H1 (cell line): ENCODE results near the gene OTUD6A. TPM values are rescaled to one million over a fixed set of nuclear protein-coding genes. Genes with fewer than 3 reads are reported as not detected.

Experiments used
- CTCF ChIA-PET: fragments of 300-600 bp; sonication (Branson Sonifier 250); formaldehyde crosslinking; loops from one replicate; lab custom pipeline; 2021; ENCODE audit not compliant: partially characterized antibody; lab: Charles Lee
- POLR2A ChIA-PET: fragments of 300-600 bp; sonication (Branson Sonifier 250); formaldehyde crosslinking; loops from one replicate; lab custom pipeline; 2021; ENCODE audit warnings: inconsistent platforms; ENCODE audit not compliant: partially characterized antibody; lab: Charles Lee
- DNase-seq, 2 experiments: peaks; one replicate each; pipeline versions ENCODE4 v3.0.0 to v3.0.0-alpha.2; 2010 to 2022; ENCODE audit warnings: low spot score in 2 of 2, low read depth in 1 of 2, mixed read lengths in 1 of 2
- FAIRE-seq: peaks from 2 replicates; lab custom pipeline; 2011; peaks lifted over from hg19 to GRCh38; lab: Jason Lieb, UNC
- H2AFZ ChIP-seq: 2 replicates; pipeline ENCODE4 v1.8.1; 2012; ENCODE audit warnings: low read length, inconsistent platforms
- H2AK5ac ChIP-seq: 2 replicates; pipeline ENCODE4 v1.6.1; 2013; ENCODE audit warnings: low read depth, low read length
- H2BK120ac ChIP-seq: replicated peaks from 2 replicates; pipeline ENCODE3; 2013; ENCODE audit warnings: low read depth, low read length, inconsistent platforms
- H2BK12ac ChIP-seq: 2 replicates; pipeline ENCODE4 v1.6.1; 2013; ENCODE audit warnings: low read depth, low read length
- H2BK15ac ChIP-seq: 2 replicates; pipeline ENCODE4 v1.6.1; 2013; ENCODE audit warnings: low read length
- H2BK20ac ChIP-seq: 2 replicates; pipeline ENCODE4 v1.6.1; 2013; ENCODE audit warnings: low read length
- H2BK5ac ChIP-seq: 2 replicates; pipeline ENCODE4 v1.6.1; 2013; ENCODE audit warnings: low read depth, low read length
- H3K14ac ChIP-seq: 2 replicates; pipeline ENCODE4 v1.6.1; 2013; ENCODE audit warnings: inconsistent platforms; ENCODE audit not compliant: insufficient read length
- H3K18ac ChIP-seq: 2 replicates; pipeline ENCODE4 v1.6.1; 2013; ENCODE audit warnings: low read length; ENCODE audit errors: extremely low read depth
- H3K23ac ChIP-seq: 2 replicates; pipeline ENCODE4 v1.6.1; 2013; ENCODE audit warnings: inconsistent platforms; ENCODE audit not compliant: insufficient read length
- H3K23me2 ChIP-seq: 2 replicates; pipeline ENCODE4 v1.6.1; 2013; ENCODE audit warnings: low read depth, low read length
- H3K27ac ChIP-seq: 2 replicates; pipeline ENCODE4 v1.6.1; 2011; ENCODE audit warnings: low read depth, low read length, inconsistent platforms
- H3K27me3 ChIP-seq, 4 experiments: replicated peaks in 1 of 4; 1 replicate in 1 of 4; 2 replicates in 3 of 4; pipeline versions ENCODE4 v1.6.1 to v1.8.1; 2011 to 2013; ENCODE audit warnings: low read length in 3 of 4, mild to moderate bottlenecking in 3 of 4, inconsistent platforms in 2 of 4, mixed read lengths in 2 of 4, moderate library complexity in 1 of 4; ENCODE audit not compliant: control insufficient read depth in 3 of 4, insufficient read depth in 3 of 4; ENCODE audit errors: extremely low read depth in 1 of 4
- H3K36me3 ChIP-seq, 4 experiments: 2 replicates each; pipeline versions ENCODE4 v1.6.1 to v1.8.1; 2011 to 2013; ENCODE audit warnings: mild to moderate bottlenecking in 4 of 4, low read length in 3 of 4, moderate library complexity in 2 of 4, control low read depth in 1 of 4, inconsistent platforms in 1 of 4; ENCODE audit not compliant: insufficient read depth in 4 of 4, control insufficient read depth in 2 of 4
- H3K4ac ChIP-seq: replicated peaks from 2 replicates; pipeline ENCODE3; 2013; ENCODE audit warnings: low read length, low read depth, mixed read lengths, inconsistent platforms; ENCODE audit not compliant: insufficient read length
- H3K4me1 ChIP-seq, 4 experiments: replicated peaks in 1 of 4; 1 replicate in 1 of 4; 2 replicates in 3 of 4; pipeline versions ENCODE4 v1.6.1 to v1.8.1; 2011 to 2013; ENCODE audit warnings: low read length in 3 of 4, inconsistent platforms in 2 of 4, mixed read lengths in 1 of 4; ENCODE audit not compliant: insufficient read depth in 4 of 4, control insufficient read depth in 3 of 4
- H3K4me2 ChIP-seq, 2 experiments: 2 replicates each; pipeline versions ENCODE4 v1.6.1 to v1.8.1; 2011 to 2013; ENCODE audit warnings: low read depth in 2 of 2, low read length in 2 of 2, control low read depth in 1 of 2, inconsistent platforms in 1 of 2, mild to moderate bottlenecking in 1 of 2; ENCODE audit not compliant: insufficient read depth in 1 of 2
- H3K4me3 ChIP-seq, 4 experiments: fragments of 200-600, 300-600 bp in 1 of 4; sonication (generic), shearing (Covaris generic), sonication (Bioruptor Twin) in 1 of 4; 2 replicates each; pipeline versions ENCODE4 v1.5.1 to v1.8.1; 2011 to 2016; ENCODE audit warnings: low read length in 4 of 4, low read depth in 3 of 4, control low read depth in 2 of 4, inconsistent platforms in 2 of 4, mild to moderate bottlenecking in 2 of 4, mixed read lengths in 1 of 4, moderate library complexity in 1 of 4; ENCODE audit not compliant: insufficient read depth in 2 of 4; ENCODE audit errors: extremely low read depth in 1 of 4
- H3K56ac ChIP-seq: replicated peaks from 2 replicates; pipeline ENCODE3; 2013; ENCODE audit warnings: low read depth, mild to moderate bottlenecking, mixed read lengths, low read length, inconsistent platforms; ENCODE audit not compliant: insufficient read length
- H3K79me1 ChIP-seq: 2 replicates; pipeline ENCODE4 v1.6.1; 2013; ENCODE audit warnings: low read depth, low read length, control low read depth
- H3K79me2 ChIP-seq, 2 experiments: 2 replicates each; pipeline versions ENCODE4 v1.6.1 to v1.8.1; 2012 to 2013; ENCODE audit warnings: low read length in 2 of 2, mild to moderate bottlenecking in 2 of 2, inconsistent platforms in 1 of 2; ENCODE audit not compliant: insufficient read depth in 2 of 2, control insufficient read depth in 1 of 2
- H3K9ac ChIP-seq, 4 experiments: replicated peaks in 1 of 4; 1 replicate in 1 of 4; 2 replicates in 3 of 4; pipeline versions ENCODE4 v1.6.1 to v1.8.1; 2011 to 2013; ENCODE audit warnings: low read depth in 3 of 4, low read length in 3 of 4, control low read depth in 2 of 4, mild to moderate bottlenecking in 2 of 4, moderate library complexity in 2 of 4, inconsistent platforms in 1 of 4; ENCODE audit errors: extremely low read depth in 1 of 4
- H3K9me3 ChIP-seq, 2 experiments: 2 replicates each; pipeline versions ENCODE4 v1.6.1 to v1.8.1; 2012 to 2013; ENCODE audit warnings: mild to moderate bottlenecking in 2 of 2, moderate library complexity in 2 of 2, control low read depth in 1 of 2, inconsistent platforms in 1 of 2, low read depth in 1 of 2, low read length in 1 of 2, mixed read lengths in 1 of 2; ENCODE audit not compliant: insufficient read depth in 2 of 2
- H4K20me1 ChIP-seq, 2 experiments: replicated peaks in 1 of 2; 2 replicates each; pipeline versions ENCODE3 to v1.8.1; 2011 to 2013; ENCODE audit warnings: inconsistent platforms in 2 of 2, low read length in 2 of 2, mild to moderate bottlenecking in 1 of 2; ENCODE audit not compliant: insufficient read depth in 2 of 2, control insufficient read depth in 1 of 2
- H4K5ac ChIP-seq: 2 replicates; pipeline ENCODE4 v1.6.1; 2013; ENCODE audit warnings: low read length, low read depth, mixed read lengths, inconsistent platforms; ENCODE audit not compliant: insufficient read length
- H4K8ac ChIP-seq: 2 replicates; pipeline ENCODE4 v1.8.0; 2013; ENCODE audit warnings: mild to moderate bottlenecking, moderate library complexity, low read length, inconsistent platforms; ENCODE audit not compliant: insufficient read depth; ENCODE audit errors: extremely low read depth
- H4K91ac ChIP-seq: replicated peaks from 2 replicates; pipeline ENCODE3; 2013; ENCODE audit warnings: low read length, mixed read lengths, inconsistent platforms; ENCODE audit not compliant: insufficient read length
- CBX5 ChIP-seq: fragments of 300-800, 300-1000 bp; sonication (generic); IDR thresholded peaks from 2 replicates; pipeline ENCODE4 v1.7.1; 2016; ENCODE audit warnings: antibody characterized with exemption, low read length, low read depth
- EZH2 ChIP-seq: fragments of 200-600 bp; sonication (generic); IDR thresholded peaks from 2 replicates; pipeline ENCODE4 v1.7.1; 2012; ENCODE audit warnings: low read depth, mild to moderate bottlenecking, moderate library complexity, low read length, inconsistent platforms; ENCODE audit not compliant: severe bottlenecking
- GABPA ChIP-seq: IDR thresholded peaks from 2 replicates; pipeline ENCODE4 v1.6.1; 2011; ENCODE audit warnings: mild to moderate bottlenecking, low read length, moderate library complexity, borderline replicate concordance; ENCODE audit not compliant: insufficient read depth
- KDM4A ChIP-seq: IDR thresholded peaks from one replicate; pipeline ENCODE4 v1.7.1; 2012; ENCODE audit warnings: low read depth, mild to moderate bottlenecking, moderate library complexity, low read length, inconsistent platforms; ENCODE audit not compliant: severe bottlenecking
- MAFK ChIP-seq: IDR thresholded peaks from 2 replicates; pipeline ENCODE4 v1.6.1; 2012; ENCODE audit warnings: low read depth, mild to moderate bottlenecking, improper control_type of control experiment, low read length
- PHF8 ChIP-seq: fragments of 200-600 bp; sonication (generic); conservative IDR thresholded peaks from 2 replicates; pipeline ENCODE4 v1.7.1; 2012; ENCODE audit warnings: low read depth, mild to moderate bottlenecking, inconsistent platforms, low read length, moderate library complexity
- SIN3A ChIP-seq, 2 experiments: IDR thresholded peaks in 1 of 2; conservative IDR thresholded peaks in 1 of 2; 2 replicates each; pipeline ENCODE4 v1.6.1; 2011 to 2012; ENCODE audit warnings: low read length in 2 of 2, improper control_type of control experiment in 1 of 2, low read depth in 1 of 2, mild to moderate bottlenecking in 1 of 2
- WGBS, 2 experiments: shearing (Covaris generic) in 1 of 2; methylation state at CpG; one replicate each; pipeline versions ENCODE4 v1.1.6 to v1.1.7; 2013 to 2015; ENCODE audit warnings: low lambda C conversion rate in 2 of 2, mixed read lengths in 2 of 2, inconsistent platforms in 1 of 2, low coverage in 1 of 2, missing lambda C conversion rate in 1 of 2; ENCODE audit not compliant: insufficient replicate concordance in 2 of 2, insufficient coverage in 1 of 2, insufficient read length in 1 of 2; ENCODE audit errors: extremely low coverage in 1 of 2, missing lambda C conversion rate in 1 of 2; 5-methylcytosine and 5-hydroxymethylcytosine counted together
- polyA plus RNA-seq, 7 experiments: library from polyadenylated mRNA; depleted of rRNA in 3 of 7; stranded (reverse) in 5 of 7; unstranded in 2 of 7; fragments of >200 nt in 5 of 7; fragments of 200-250 nt in 2 of 7; gene quantifications; 1 replicate in 5 of 7; 2 replicates in 1 of 7; 4 replicates in 1 of 7; pipeline versions ENCODE4 v1.2.1 to v1.2.3, GENCODE V29; 2011 to 2013; ENCODE audit warnings: missing spikeins in 2 of 7, mixed read lengths in 2 of 7
- total RNA-seq: library from RNA; stranded (reverse); fragmentation: NEBNext Ultra II Directional; extraction: Animal tissue kit (Norgen Biotek cat#: 25700); gene quantifications from 2 replicates; pipeline ENCODE4 v1.2.1, GENCODE V29; 2021

Gene OTUD6A
- total and polyA plus RNA-seq, 2 of the 8 experiments (the other 6 are each of a cell fraction or from before 2014, with no cell fraction given) = 0.09 to 0.17 TPM

DNA sequence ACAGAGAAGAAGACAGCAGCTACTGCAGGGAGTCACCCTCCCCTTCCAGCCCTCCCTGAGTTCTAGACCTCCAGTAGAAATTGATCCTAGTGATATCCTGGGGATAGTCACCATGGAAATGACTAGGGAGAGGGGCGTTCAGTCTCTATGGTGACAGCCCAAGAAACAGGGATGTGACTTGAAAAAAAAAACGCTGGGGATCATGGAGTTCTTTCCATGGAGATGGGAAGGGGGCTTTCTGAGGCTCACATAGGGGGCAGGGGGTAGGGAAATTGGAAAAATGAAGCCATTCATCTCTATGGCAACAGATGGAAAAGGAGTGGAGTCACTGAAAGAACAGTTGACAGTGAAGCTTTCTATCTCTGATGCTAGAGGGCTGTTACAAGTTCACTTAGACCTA, 43.0 kb downstream of the OTUD6A start:
- Histone ChIP-seq H2BK120ac (no peak overlapping the region), H4K8ac (no peak overlapping the region), H3K27me3 (no peaks in the 10 kb centered on the region), H3K27ac (no peak overlapping the region), H4K20me1 (no peaks in the 10 kb centered on the region), H3K36me3 (no peaks in the 10 kb centered on the region), H3K14ac (no peak overlapping the region), H3K23ac (no peak overlapping the region), H3K23me2 (no peaks in the 10 kb centered on the region), H2BK20ac (no peak overlapping the region), H2BK15ac (no peak overlapping the region), H2BK12ac (no peak overlapping the region), H3K4me1 (no peaks in the 10 kb centered on the region), H4K91ac (no peak overlapping the region), H3K4me2 (no peak overlapping the region), H3K79me1 (no peaks in the 10 kb centered on the region), H3K79me2 (no peaks in the 10 kb centered on the region), H3K4me3 (no peak overlapping the region), H3K18ac (no peak overlapping the region), H3K9ac (no peak overlapping the region), H3K4ac (no peak overlapping the region), H2BK5ac (no peak overlapping the region), H3K56ac (no peak overlapping the region), H2AK5ac (no peak overlapping the region), H2AFZ (no peak overlapping the region), H3K9me3 (no peaks in the 10 kb centered on the region), H4K5ac (no peak overlapping the region)
- 50% methylated on average over 1 of the region's 2 CpGs; no CpG with 5 or more reads in 1 of the 2 experiments for WGBS, 2 experiments
- POLR2A ChIA-PET = no interaction called here
- no peak for TF ChIP-seq MAFK
- no peak for TF ChIP-seq PHF8
- no peak for TF ChIP-seq KDM4A
- TF ChIP-seq EZH2 = no peak
- TF ChIP-seq CBX5 = no peak
- no peak for TF ChIP-seq SIN3A (conservative IDR thresholded peaks at IDR 0.05 in 1 of 2, IDR thresholded peaks at IDR 0.05 in 1 of 2; ENCODE audit: low read depth in 1 of 2, low read length in 2 of 2)
- TF ChIP-seq GABPA = no peak
- no peak for FAIRE-seq
- no peak for DNase-seq
- CTCF ChIA-PET = interaction anchor here (2.4 kb wide), 1 partner anchor 8 kb away, joined by 12 read pairs; no protein-coding TSS in a partner anchor
